ENCODE measurements around the gene ANGPTL3. TPM values are rescaled to one million over a fixed set of nuclear protein-coding genes. Genes with fewer than 3 reads are reported as not detected.

Gene ANGPTL3
- total RNA-seq, 1 experiment from 2014 or later: not detected

- BruUV-seq (replicated peaks): no TSS peak
- no peaks in the 10 kb centered on the region for H3F3A ChIP-seq (ENCODE audit: low read length, unreplicated experiment)
- H3K27me3 ChIP-seq (ENCODE audit: low read length): no peaks in the 10 kb centered on the region
- ChIA-PET POLR2A (ENCODE audit: unreplicated experiment) (no interaction called here), CTCF (no interaction called here)
- DNase-seq: no peak
- no peak for ATAC-seq
- H3K9me2 ChIP-seq (replicated peaks; ENCODE audit: low read length): no peaks in the 10 kb centered on the region
- H3K4me3 ChIP-seq (ENCODE audit: low read length): no peak overlapping the region
- intact Hi-C loops (cut with micrococcal nuclease): no loop called here
- no peaks in the 10 kb centered on the region for H3K79me2 ChIP-seq (ENCODE audit: low read length)
- H3K4me1 ChIP-seq (ENCODE audit: insufficient read depth, low read length): no peaks in the 10 kb centered on the region
- no peak overlapping the region for H3K4me2 ChIP-seq (ENCODE audit: low read length)
- no peak for TF ChIP-seq CTCF (conservative IDR thresholded peaks at IDR 0.05; ENCODE audit: low read depth, low read length)
- no peak for TF ChIP-seq EZH2phosphoT487 (IDR thresholded peaks at IDR 0.05; ENCODE audit: borderline replicate concordance, low read length)
- no peak for TF ChIP-seq EZH2 (IDR thresholded peaks at IDR 0.05; ENCODE audit: low read length, unreplicated experiment)
- no peaks in the 10 kb centered on the region for H3K9me3 ChIP-seq (ENCODE audit: low read length)
- no peaks in the 10 kb centered on the region for H4K20me1 ChIP-seq (ENCODE audit: low read length)
- no peak overlapping the region for H2AFZ ChIP-seq (ENCODE audit: low read length)
- no peak overlapping the region for H3K9ac ChIP-seq (ENCODE audit: low read length)
- no peak overlapping the region for H3K27ac ChIP-seq (ENCODE audit: low read length)
- no peaks in the 10 kb centered on the region for H3K36me3 ChIP-seq (ENCODE audit: low read depth, low read length)
Measured at GRCh38 chr1:62588000-62588399, 9.3 kb upstream of the ANGPTL3 start.

GRCh38 chr1:62589321-62589720, 8.0 kb upstream of the ANGPTL3 start:
- no peak overlapping the region for H3K4me3 ChIP-seq (ENCODE audit: low read length)
- no peaks in the 10 kb centered on the region for H3K9me2 ChIP-seq (replicated peaks; ENCODE audit: low read length)
- intact Hi-C loops (cut with micrococcal nuclease): no loop called here
- CTCF ChIA-PET: no interaction called here
- TF ChIP-seq EZH2phosphoT487 (IDR thresholded peaks at IDR 0.05; ENCODE audit: borderline replicate concordance, low read length): no peak
- TF ChIP-seq EZH2 (IDR thresholded peaks at IDR 0.05; ENCODE audit: low read length, unreplicated experiment): no peak
- TF ChIP-seq CTCF (conservative IDR thresholded peaks at IDR 0.05; ENCODE audit: low read depth, low read length): no peak
- H3K27me3 ChIP-seq (ENCODE audit: low read length): no peaks in the 10 kb centered on the region
- H2AFZ ChIP-seq (ENCODE audit: low read length): no peak overlapping the region
- no peaks in the 10 kb centered on the region for H3K4me1 ChIP-seq (ENCODE audit: insufficient read depth, low read length)
- POLR2A ChIA-PET (ENCODE audit: unreplicated experiment): no interaction called here
- no peaks in the 10 kb centered on the region for H3K9me3 ChIP-seq (ENCODE audit: low read length)
- ATAC-seq (no peak), DNase-seq (no peak)
- no peak overlapping the region for H3K27ac ChIP-seq (ENCODE audit: low read length)
- no TSS peak for BruUV-seq (replicated peaks)
- no peak overlapping the region for H3K4me2 ChIP-seq (ENCODE audit: low read length)
- no peaks in the 10 kb centered on the region for H3F3A ChIP-seq (ENCODE audit: low read length, unreplicated experiment)
- H4K20me1 ChIP-seq (ENCODE audit: low read length): no peaks in the 10 kb centered on the region
- no peak overlapping the region for H3K9ac ChIP-seq (ENCODE audit: low read length)
- H3K36me3 ChIP-seq (ENCODE audit: low read depth, low read length): no peaks in the 10 kb centered on the region
- no peaks in the 10 kb centered on the region for H3K79me2 ChIP-seq (ENCODE audit: low read length)

GRCh38 chr1:62590255-62590969, 6.9 kb upstream of the ANGPTL3 start:
- H4K20me1 ChIP-seq (ENCODE audit: low read length): no peaks in the 10 kb centered on the region
- H3F3A ChIP-seq (ENCODE audit: low read length, unreplicated experiment): no peaks in the 10 kb centered on the region
- H3K4me2 ChIP-seq (ENCODE audit: low read length): no peak overlapping the region
- DNase-seq: no peak
- no TSS peak for BruUV-seq (replicated peaks)
- no peak for TF ChIP-seq EZH2phosphoT487 (IDR thresholded peaks at IDR 0.05; ENCODE audit: borderline replicate concordance, low read length)
- no peak for TF ChIP-seq EZH2 (IDR thresholded peaks at IDR 0.05; ENCODE audit: low read length, unreplicated experiment)
- TF ChIP-seq CTCF (conservative IDR thresholded peaks at IDR 0.05; ENCODE audit: low read depth, low read length): no peak
- no peak overlapping the region for H3K4me3 ChIP-seq (ENCODE audit: low read length)
- CTCF ChIA-PET: no interaction called here
- POLR2A ChIA-PET (ENCODE audit: unreplicated experiment): no interaction called here
- H3K4me1 ChIP-seq (ENCODE audit: insufficient read depth, low read length): no peaks in the 10 kb centered on the region
- H3K9ac ChIP-seq (ENCODE audit: low read length): no peak overlapping the region
- H3K36me3 ChIP-seq (ENCODE audit: low read depth, low read length): no peaks in the 10 kb centered on the region
- H3K9me3 ChIP-seq (ENCODE audit: low read length): no peaks in the 10 kb centered on the region
- H3K27ac ChIP-seq (ENCODE audit: low read length): no peak overlapping the region
- no peaks in the 10 kb centered on the region for H3K9me2 ChIP-seq (replicated peaks; ENCODE audit: low read length)
- ATAC-seq: no peak
- intact Hi-C loops (cut with micrococcal nuclease): no loop called here
- no peaks in the 10 kb centered on the region for H3K79me2 ChIP-seq (ENCODE audit: low read length)
- H3K27me3 ChIP-seq (ENCODE audit: low read length): no peaks in the 10 kb centered on the region
- no peak overlapping the region for H2AFZ ChIP-seq (ENCODE audit: low read length)
